Measurements from ENCODE around the gene TMEM134.

The TMEM134 gene

GRCh38 chr11:67493548-67494370, 24.7 kb upstream of the TMEM134 start:
- Histone ChIP-seq H3K9me3 (ENCODE audit: control insufficient read depth in 5 of 5, low read length in 5 of 5) (no peaks in the 10 kb centered on the region), H3K27me3 (ENCODE audit: control insufficient read depth in 5 of 5, insufficient read depth in 4 of 5, low read length in 5 of 5) (no peaks in the 10 kb centered on the region), H3K4me3 (ENCODE audit: low read depth in 1 of 5, low read length in 5 of 5) (no peak overlapping the region), H3K27ac (ENCODE audit: low read depth, low read length) (no peak overlapping the region), H3K36me3 (ENCODE audit: control insufficient read depth in 5 of 5, insufficient read depth in 5 of 5, low read length in 5 of 5) (peaks cover 0 to 89% (median 59%) of the 10 kb centered on the region in 5 donors), H3K4me1 (ENCODE audit: control insufficient read depth in 5 of 5, insufficient read depth in 5 of 5, low read length in 5 of 5) (peaks cover 0 to 8% (median 0%) of the 10 kb centered on the region in 5 donors), H3K9ac (ENCODE audit: low read length in 5 of 5) (no peak overlapping the region)

- peaks cover 0 to under 1% (median 0%) of the 10 kb centered on the region in 5 donors for H3K4me1 ChIP-seq (ENCODE audit: control insufficient read depth in 5 of 5, insufficient read depth in 5 of 5, low read length in 5 of 5)
- H3K27ac ChIP-seq (ENCODE audit: low read depth, low read length), result no peak overlapping the region
- H3K9ac ChIP-seq (ENCODE audit: low read length in 5 of 5), result no peak overlapping the region
- no peaks in the 10 kb centered on the region for H3K27me3 ChIP-seq (ENCODE audit: control insufficient read depth in 5 of 5, insufficient read depth in 4 of 5, low read length in 5 of 5)
- no peaks in the 10 kb centered on the region for H3K9me3 ChIP-seq (ENCODE audit: control insufficient read depth in 5 of 5, low read length in 5 of 5)
- H3K4me3 ChIP-seq (ENCODE audit: low read depth in 1 of 5, low read length in 5 of 5), result no peak overlapping the region
- H3K36me3 ChIP-seq (ENCODE audit: control insufficient read depth in 5 of 5, insufficient read depth in 5 of 5, low read length in 5 of 5), result peaks cover 0 to 87% (median 59%) of the 10 kb centered on the region in 5 donors
Measured at GRCh38 chr11:67492801-67493547, 23.9 kb upstream of the TMEM134 start.

GRCh38 chr11:67492069-67492727, 23.1 kb upstream of the TMEM134 start:
- Histone ChIP-seq H3K4me3 (ENCODE audit: low read depth in 1 of 5, low read length in 5 of 5) (no peak overlapping the region), H3K9ac (ENCODE audit: low read length in 5 of 5) (no peak overlapping the region), H3K27ac (ENCODE audit: low read depth, low read length) (no peak overlapping the region), H3K9me3 (ENCODE audit: control insufficient read depth in 5 of 5, low read length in 5 of 5) (no peaks in the 10 kb centered on the region), H3K27me3 (ENCODE audit: control insufficient read depth in 5 of 5, insufficient read depth in 4 of 5, low read length in 5 of 5) (no peaks in the 10 kb centered on the region), H3K36me3 (ENCODE audit: control insufficient read depth in 5 of 5, insufficient read depth in 5 of 5, low read length in 5 of 5) (peaks cover 0 to 87% (median 63%) of the 10 kb centered on the region in 5 donors), H3K4me1 (ENCODE audit: control insufficient read depth in 5 of 5, insufficient read depth in 5 of 5, low read length in 5 of 5) (no peaks in the 10 kb centered on the region)

- Histone ChIP-seq H3K9me3 (ENCODE audit: control insufficient read depth in 5 of 5, low read length in 5 of 5) (no peaks in the 10 kb centered on the region), H3K36me3 (ENCODE audit: control insufficient read depth in 5 of 5, insufficient read depth in 5 of 5, low read length in 5 of 5) (peaks cover 0 to 90% (median 62%) of the 10 kb centered on the region in 5 donors), H3K9ac (ENCODE audit: low read length in 5 of 5) (no peak overlapping the region), H3K27me3 (ENCODE audit: control insufficient read depth in 5 of 5, insufficient read depth in 4 of 5, low read length in 5 of 5) (no peaks in the 10 kb centered on the region), H3K4me3 (ENCODE audit: low read depth in 1 of 5, low read length in 5 of 5) (no peak overlapping the region), H3K27ac (ENCODE audit: low read depth, low read length) (no peak overlapping the region), H3K4me1 (ENCODE audit: control insufficient read depth in 5 of 5, insufficient read depth in 5 of 5, low read length in 5 of 5) (no peaks in the 10 kb centered on the region)
Measured at GRCh38 chr11:67491276-67492068, 22.4 kb upstream of the TMEM134 start.

- H3K36me3 ChIP-seq (ENCODE audit: control insufficient read depth in 5 of 5, insufficient read depth in 5 of 5, low read length in 5 of 5), result peaks cover 0 to 83% (median 58%) of the 10 kb centered on the region in 5 donors
- H3K27me3 ChIP-seq (ENCODE audit: control insufficient read depth in 5 of 5, insufficient read depth in 4 of 5, low read length in 5 of 5), result no peaks in the 10 kb centered on the region
- no peak overlapping the region for H3K27ac ChIP-seq (ENCODE audit: low read depth, low read length)
- peaks cover 0 to 3% (median 0%) of the 10 kb centered on the region in 5 donors for H3K4me1 ChIP-seq (ENCODE audit: control insufficient read depth in 5 of 5, insufficient read depth in 5 of 5, low read length in 5 of 5)
- H3K4me3 ChIP-seq (ENCODE audit: low read depth in 1 of 5, low read length in 5 of 5), result no peak overlapping the region
- H3K9me3 ChIP-seq (ENCODE audit: control insufficient read depth in 5 of 5, low read length in 5 of 5), result no peaks in the 10 kb centered on the region
- H3K9ac ChIP-seq (ENCODE audit: low read length in 5 of 5), result no peak overlapping the region
Measured at GRCh38 chr11:67490727-67491065, 21.6 kb upstream of the TMEM134 start.

GRCh38 chr11:67489885-67490726, 21.1 kb upstream of the TMEM134 start:
- H3K4me3 ChIP-seq (ENCODE audit: low read depth in 1 of 5, low read length in 5 of 5), result no peak overlapping the region
- H3K27me3 ChIP-seq (ENCODE audit: control insufficient read depth in 5 of 5, insufficient read depth in 4 of 5, low read length in 5 of 5), result no peaks in the 10 kb centered on the region
- peaks cover 0 to 77% (median 53%) of the 10 kb centered on the region in 5 donors for H3K36me3 ChIP-seq (ENCODE audit: control insufficient read depth in 5 of 5, insufficient read depth in 5 of 5, low read length in 5 of 5)
- H3K27ac ChIP-seq (ENCODE audit: low read depth, low read length), result no peak overlapping the region
- no peaks in the 10 kb centered on the region for H3K9me3 ChIP-seq (ENCODE audit: control insufficient read depth in 5 of 5, low read length in 5 of 5)
- peaks cover 0 to 4% (median 0%) of the 10 kb centered on the region in 5 donors for H3K4me1 ChIP-seq (ENCODE audit: control insufficient read depth in 5 of 5, insufficient read depth in 5 of 5, low read length in 5 of 5)
- no peak overlapping the region for H3K9ac ChIP-seq (ENCODE audit: low read length in 5 of 5)

- H3K4me3 ChIP-seq (ENCODE audit: low read depth in 1 of 5, low read length in 5 of 5), result no peak overlapping the region
- no peak overlapping the region for H3K27ac ChIP-seq (ENCODE audit: low read depth, low read length)
- no peak overlapping the region for H3K9ac ChIP-seq (ENCODE audit: low read length in 5 of 5)
- H3K9me3 ChIP-seq (ENCODE audit: control insufficient read depth in 5 of 5, low read length in 5 of 5), result no peaks in the 10 kb centered on the region
- peaks cover 0 to 12% (median 5%) of the 10 kb centered on the region in 5 donors for H3K4me1 ChIP-seq (ENCODE audit: control insufficient read depth in 5 of 5, insufficient read depth in 5 of 5, low read length in 5 of 5)
- H3K27me3 ChIP-seq (ENCODE audit: control insufficient read depth in 5 of 5, insufficient read depth in 4 of 5, low read length in 5 of 5), result no peaks in the 10 kb centered on the region
- H3K36me3 ChIP-seq (ENCODE audit: control insufficient read depth in 5 of 5, insufficient read depth in 5 of 5, low read length in 5 of 5), result peaks cover 0 to 73% (median 53%) of the 10 kb centered on the region in 5 donors
Measured at GRCh38 chr11:67489203-67489884, 20.3 kb upstream of the TMEM134 start.

- Histone ChIP-seq H3K27me3 (ENCODE audit: control insufficient read depth in 5 of 5, insufficient read depth in 4 of 5, low read length in 5 of 5) (no peaks in the 10 kb centered on the region), H3K9me3 (ENCODE audit: control insufficient read depth in 5 of 5, low read length in 5 of 5) (no peaks in the 10 kb centered on the region), H3K4me3 (ENCODE audit: low read depth in 1 of 5, low read length in 5 of 5) (no peak overlapping the region), H3K27ac (ENCODE audit: low read depth, low read length) (no peak overlapping the region), H3K9ac (ENCODE audit: low read length in 5 of 5) (no peak overlapping the region), H3K4me1 (ENCODE audit: control insufficient read depth in 5 of 5, insufficient read depth in 5 of 5, low read length in 5 of 5) (peaks cover 3 to 29% (median 25%) of the 10 kb centered on the region in 5 donors), H3K36me3 (ENCODE audit: control insufficient read depth in 5 of 5, insufficient read depth in 5 of 5, low read length in 5 of 5) (peaks cover 0 to 49% (median 34%) of the 10 kb centered on the region in 5 donors)
Measured at GRCh38 chr11:67486481-67487195, 17.6 kb upstream of the TMEM134 start.

Data from subcutaneous abdominal adipose tissue (tissue), 5 donors.